Measurements from ENCODE around the gene TMEM89.

- TF ChIP-seq ZNF626 (tag by site-specific recombination; IDR thresholded peaks at IDR 0.05) (no peak), ZNF830 (tag by site-specific recombination; IDR thresholded peaks at IDR 0.05; ENCODE audit: low read depth) (no peak), CTCF (tag by site-specific recombination; IDR thresholded peaks at IDR 0.05) (no peak), ZNF555 (tag by site-specific recombination; conservative IDR thresholded peaks at IDR 0.05) (no peak), ZNF514 (tag by site-specific recombination; IDR thresholded peaks at IDR 0.05) (no peak)
- TF ChIP-seq, protein P1, sequence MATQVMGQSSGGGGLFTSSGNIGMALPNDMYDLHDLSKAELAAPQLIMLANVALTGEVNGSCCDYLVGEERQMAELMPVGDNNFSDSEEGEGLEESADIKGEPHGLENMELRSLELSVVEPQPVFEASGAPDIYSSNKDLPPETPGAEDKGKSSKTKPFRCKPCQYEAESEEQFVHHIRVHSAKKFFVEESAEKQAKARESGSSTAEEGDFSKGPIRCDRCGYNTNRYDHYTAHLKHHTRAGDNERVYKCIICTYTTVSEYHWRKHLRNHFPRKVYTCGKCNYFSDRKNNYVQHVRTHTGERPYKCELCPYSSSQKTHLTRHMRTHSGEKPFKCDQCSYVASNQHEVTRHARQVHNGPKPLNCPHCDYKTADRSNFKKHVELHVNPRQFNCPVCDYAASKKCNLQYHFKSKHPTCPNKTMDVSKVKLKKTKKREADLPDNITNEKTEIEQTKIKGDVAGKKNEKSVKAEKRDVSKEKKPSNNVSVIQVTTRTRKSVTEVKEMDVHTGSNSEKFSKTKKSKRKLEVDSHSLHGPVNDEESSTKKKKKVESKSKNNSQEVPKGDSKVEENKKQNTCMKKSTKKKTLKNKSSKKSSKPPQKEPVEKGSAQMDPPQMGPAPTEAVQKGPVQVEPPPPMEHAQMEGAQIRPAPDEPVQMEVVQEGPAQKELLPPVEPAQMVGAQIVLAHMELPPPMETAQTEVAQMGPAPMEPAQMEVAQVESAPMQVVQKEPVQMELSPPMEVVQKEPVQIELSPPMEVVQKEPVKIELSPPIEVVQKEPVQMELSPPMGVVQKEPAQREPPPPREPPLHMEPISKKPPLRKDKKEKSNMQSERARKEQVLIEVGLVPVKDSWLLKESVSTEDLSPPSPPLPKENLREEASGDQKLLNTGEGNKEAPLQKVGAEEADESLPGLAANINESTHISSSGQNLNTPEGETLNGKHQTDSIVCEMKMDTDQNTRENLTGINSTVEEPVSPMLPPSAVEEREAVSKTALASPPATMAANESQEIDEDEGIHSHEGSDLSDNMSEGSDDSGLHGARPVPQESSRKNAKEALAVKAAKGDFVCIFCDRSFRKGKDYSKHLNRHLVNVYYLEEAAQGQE (tag by site-specific recombination; IDR thresholded peaks at IDR 0.05): no peak
- TF ChIP-seq, protein P2, sequence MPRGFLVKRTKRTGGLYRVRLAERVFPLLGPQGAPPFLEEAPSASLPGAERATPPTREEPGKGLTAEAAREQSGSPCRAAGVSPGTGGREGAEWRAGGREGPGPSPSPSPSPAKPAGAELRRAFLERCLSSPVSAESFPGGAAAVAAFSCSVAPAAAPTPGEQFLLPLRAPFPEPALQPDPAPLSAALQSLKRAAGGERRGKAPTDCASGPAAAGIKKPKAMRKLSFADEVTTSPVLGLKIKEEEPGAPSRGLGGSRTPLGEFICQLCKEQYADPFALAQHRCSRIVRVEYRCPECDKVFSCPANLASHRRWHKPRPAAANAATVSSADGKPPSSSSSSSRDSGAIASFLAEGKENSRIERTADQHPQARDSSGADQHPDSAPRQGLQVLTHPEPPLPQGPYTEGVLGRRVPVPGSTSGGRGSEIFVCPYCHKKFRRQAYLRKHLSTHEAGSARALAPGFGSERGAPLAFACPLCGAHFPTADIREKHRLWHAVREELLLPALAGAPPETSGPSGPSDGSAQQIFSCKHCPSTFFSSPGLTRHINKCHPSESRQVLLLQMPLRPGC (tag by site-specific recombination; IDR thresholded peaks at IDR 0.05): no peak
Observed at GRCh38 chr3:48652923-48653715, 31.6 kb upstream of the TMEM89 start.

All from HEK293 (cell line).